Panc1 (cell line): ENCODE measurements around the gene CUTC.

Source experiments
- POLR2AphosphoS5 ChIP-seq: IDR thresholded peaks from 2 replicates; pipeline ENCODE4 v1.6.1; 2012; ENCODE audit warnings: mild to moderate bottlenecking, low read depth, low read length, moderate library complexity
- TF ChIP-seq, protein P1 (sequence below): fragments of 450-650 bp; IDR thresholded peaks from 2 replicates; pipeline ENCODE4 v1.5.1; 2017; ENCODE audit warnings: mild to moderate bottlenecking
- TF ChIP-seq, protein P2 (sequence below), 2 experiments: IDR thresholded peaks; 2 replicates each; pipeline ENCODE4 v1.6.1; 2011 to 2012; ENCODE audit warnings: low read depth in 2 of 2, control low read depth in 1 of 2, low read length in 1 of 2, mild to moderate bottlenecking in 1 of 2, moderate library complexity in 1 of 2; ENCODE audit not compliant: insufficient read depth in 1 of 2

DNA sequence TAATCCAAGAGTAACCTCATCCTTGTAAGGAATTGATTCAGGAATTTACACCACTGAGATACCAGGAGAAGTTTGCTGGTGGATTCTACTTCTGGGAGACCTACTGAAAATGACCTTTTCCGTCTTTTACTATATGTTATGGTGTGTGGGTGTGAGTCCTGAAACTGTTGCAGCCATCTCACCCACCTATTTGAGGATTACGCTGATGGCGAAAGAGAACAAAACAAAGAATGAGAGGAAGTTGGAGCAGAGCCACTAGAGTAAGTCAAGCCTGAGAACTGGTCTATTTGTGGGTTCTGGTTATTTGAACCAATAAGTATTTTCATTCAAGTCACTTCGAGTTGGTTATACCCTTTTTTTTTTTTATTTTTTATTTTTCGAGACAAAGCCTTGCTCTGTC is 37.7 kb downstream of the CUTC start:
- TF ChIP-seq, protein P1, sequence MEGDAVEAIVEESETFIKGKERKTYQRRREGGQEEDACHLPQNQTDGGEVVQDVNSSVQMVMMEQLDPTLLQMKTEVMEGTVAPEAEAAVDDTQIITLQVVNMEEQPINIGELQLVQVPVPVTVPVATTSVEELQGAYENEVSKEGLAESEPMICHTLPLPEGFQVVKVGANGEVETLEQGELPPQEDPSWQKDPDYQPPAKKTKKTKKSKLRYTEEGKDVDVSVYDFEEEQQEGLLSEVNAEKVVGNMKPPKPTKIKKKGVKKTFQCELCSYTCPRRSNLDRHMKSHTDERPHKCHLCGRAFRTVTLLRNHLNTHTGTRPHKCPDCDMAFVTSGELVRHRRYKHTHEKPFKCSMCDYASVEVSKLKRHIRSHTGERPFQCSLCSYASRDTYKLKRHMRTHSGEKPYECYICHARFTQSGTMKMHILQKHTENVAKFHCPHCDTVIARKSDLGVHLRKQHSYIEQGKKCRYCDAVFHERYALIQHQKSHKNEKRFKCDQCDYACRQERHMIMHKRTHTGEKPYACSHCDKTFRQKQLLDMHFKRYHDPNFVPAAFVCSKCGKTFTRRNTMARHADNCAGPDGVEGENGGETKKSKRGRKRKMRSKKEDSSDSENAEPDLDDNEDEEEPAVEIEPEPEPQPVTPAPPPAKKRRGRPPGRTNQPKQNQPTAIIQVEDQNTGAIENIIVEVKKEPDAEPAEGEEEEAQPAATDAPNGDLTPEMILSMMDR: no peak
- TF ChIP-seq POLR2AphosphoS5: no peak
- TF ChIP-seq, protein P2, sequence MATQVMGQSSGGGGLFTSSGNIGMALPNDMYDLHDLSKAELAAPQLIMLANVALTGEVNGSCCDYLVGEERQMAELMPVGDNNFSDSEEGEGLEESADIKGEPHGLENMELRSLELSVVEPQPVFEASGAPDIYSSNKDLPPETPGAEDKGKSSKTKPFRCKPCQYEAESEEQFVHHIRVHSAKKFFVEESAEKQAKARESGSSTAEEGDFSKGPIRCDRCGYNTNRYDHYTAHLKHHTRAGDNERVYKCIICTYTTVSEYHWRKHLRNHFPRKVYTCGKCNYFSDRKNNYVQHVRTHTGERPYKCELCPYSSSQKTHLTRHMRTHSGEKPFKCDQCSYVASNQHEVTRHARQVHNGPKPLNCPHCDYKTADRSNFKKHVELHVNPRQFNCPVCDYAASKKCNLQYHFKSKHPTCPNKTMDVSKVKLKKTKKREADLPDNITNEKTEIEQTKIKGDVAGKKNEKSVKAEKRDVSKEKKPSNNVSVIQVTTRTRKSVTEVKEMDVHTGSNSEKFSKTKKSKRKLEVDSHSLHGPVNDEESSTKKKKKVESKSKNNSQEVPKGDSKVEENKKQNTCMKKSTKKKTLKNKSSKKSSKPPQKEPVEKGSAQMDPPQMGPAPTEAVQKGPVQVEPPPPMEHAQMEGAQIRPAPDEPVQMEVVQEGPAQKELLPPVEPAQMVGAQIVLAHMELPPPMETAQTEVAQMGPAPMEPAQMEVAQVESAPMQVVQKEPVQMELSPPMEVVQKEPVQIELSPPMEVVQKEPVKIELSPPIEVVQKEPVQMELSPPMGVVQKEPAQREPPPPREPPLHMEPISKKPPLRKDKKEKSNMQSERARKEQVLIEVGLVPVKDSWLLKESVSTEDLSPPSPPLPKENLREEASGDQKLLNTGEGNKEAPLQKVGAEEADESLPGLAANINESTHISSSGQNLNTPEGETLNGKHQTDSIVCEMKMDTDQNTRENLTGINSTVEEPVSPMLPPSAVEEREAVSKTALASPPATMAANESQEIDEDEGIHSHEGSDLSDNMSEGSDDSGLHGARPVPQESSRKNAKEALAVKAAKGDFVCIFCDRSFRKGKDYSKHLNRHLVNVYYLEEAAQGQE (IDR thresholded peaks at IDR 0.05; ENCODE audit: insufficient read depth in 1 of 2, low read depth in 2 of 2, low read length in 1 of 2): no peak
